Stimulated activated CD4-positive, alpha-beta T cell treated with anti-CD3 and anti-CD28 coated beads, Interleukin-1b, Interleukin-23, amount 100 ng/mL, for 1 hour (primary cell): Measurements from ENCODE around the gene SULT1A1.

Source experiments
- DNase-seq, 2 donors: peaks; one replicate each; pipeline ENCODE4 v3.0.0-alpha.2; 2020; ENCODE audit warnings: low read depth in 2 of 2

Gene SULT1A1

DNA sequence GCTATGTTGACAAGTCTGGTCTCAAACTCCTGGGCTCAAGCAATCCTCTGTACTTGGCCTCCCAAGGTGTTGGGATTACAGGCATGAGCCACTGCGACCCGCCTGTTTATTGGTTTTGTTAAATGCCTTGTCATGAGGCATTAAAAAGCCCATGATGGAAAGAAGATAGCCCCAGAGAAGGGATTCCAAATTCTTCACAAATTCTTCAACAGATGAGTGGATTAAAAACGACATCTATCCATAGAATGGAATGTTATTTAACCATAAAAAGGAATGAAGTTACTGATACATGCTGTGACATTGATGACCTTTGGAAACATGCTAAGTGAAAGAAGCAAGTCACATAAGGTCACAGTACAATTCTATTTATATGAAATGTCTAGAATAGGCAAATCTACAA lies 51.4 kb downstream of the SULT1A1 start:
- no peak for DNase-seq

DNA sequence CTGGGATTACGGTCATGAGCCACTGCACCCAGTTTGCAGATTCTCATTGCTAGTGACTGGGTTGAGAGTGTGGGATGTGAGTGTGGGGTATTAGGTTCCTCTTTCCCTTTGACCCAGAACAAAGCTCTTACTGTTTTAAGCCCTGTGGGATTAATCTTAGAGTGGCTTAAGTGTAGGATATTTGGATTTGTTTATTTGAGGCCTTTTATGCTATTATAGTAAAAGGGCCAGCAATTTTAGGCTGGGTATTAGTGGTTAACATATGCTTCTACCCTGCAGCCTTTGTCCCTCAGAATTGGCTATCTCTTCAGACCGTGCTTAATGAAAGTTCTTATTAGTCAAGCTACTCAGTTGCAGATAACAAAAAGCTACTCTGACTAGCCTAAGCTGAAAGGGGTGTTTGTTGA lies 52.9 kb downstream of the SULT1A1 start:
- DNase-seq, result no peak

GRCh38 chr16:28555561-28555960 lies 54.3 kb downstream of the SULT1A1 start:
- DNase-seq, result no peak
